Fibroblast of lung (primary cell): ENCODE data around the gene HEMK1. TPM values are rescaled to one million over a fixed set of nuclear protein-coding genes. Genes with fewer than 3 reads are reported as not detected.
A peak's percentile ranks its signal among the peaks of the same experiment; 100 is the strongest.

Experiments used
- DNase-seq, 2 donors: peaks; one replicate each; pipeline versions ENCODE4 v3.0.0 to v3.0.0-alpha.2; 2010; ENCODE audit warnings: low read depth in 2 of 2
- H2AFZ ChIP-seq: 2 replicates; pipeline ENCODE4 v1.5.1; 2012; ENCODE audit warnings: low read length, control low read depth, inconsistent platforms
- H3K27ac ChIP-seq: 2 replicates; pipeline ENCODE4 v1.5.1; 2011; ENCODE audit warnings: low read length, control low read depth; ENCODE audit not compliant: insufficient read depth
- H3K27me3 ChIP-seq: 2 replicates; pipeline ENCODE4 v1.5.1; 2011; ENCODE audit warnings: mild to moderate bottlenecking, low read length; ENCODE audit not compliant: control insufficient read depth, insufficient read depth
- H3K36me3 ChIP-seq: 2 replicates; pipeline ENCODE4 v1.5.1; 2011; ENCODE audit warnings: low read length; ENCODE audit not compliant: control insufficient read depth, insufficient read depth
- H3K4me1 ChIP-seq: 2 replicates; pipeline ENCODE4 v1.5.1; 2011; ENCODE audit warnings: low read length; ENCODE audit not compliant: control insufficient read depth, insufficient read depth; ENCODE audit errors: extremely low read depth
- H3K4me2 ChIP-seq: 2 replicates; pipeline ENCODE4 v1.5.1; 2011; ENCODE audit warnings: low read length, control low read depth; ENCODE audit not compliant: insufficient read depth; ENCODE audit errors: extremely low read depth
- H3K4me3 ChIP-seq, 4 experiments: fragments of 200-600 bp in 1 of 4; sonication (generic) in 1 of 4; replicated peaks in 1 of 4; 2 replicates each; pipeline ENCODE4 v1.5.1; 2011 to 2016; ENCODE audit warnings: low read length in 4 of 4, low read depth in 3 of 4, mild to moderate bottlenecking in 3 of 4, control low read depth in 2 of 4, inconsistent platforms in 1 of 4, mixed read lengths in 1 of 4; ENCODE audit not compliant: insufficient read depth in 1 of 4; ENCODE audit errors: control extremely low read depth in 1 of 4
- H3K79me2 ChIP-seq: 2 replicates; pipeline ENCODE4 v1.5.1; 2012; ENCODE audit warnings: mild to moderate bottlenecking, low read length, inconsistent platforms; ENCODE audit not compliant: control insufficient read depth, insufficient read depth
- H3K9ac ChIP-seq: 2 replicates; pipeline ENCODE4 v1.5.1; 2011; ENCODE audit warnings: mild to moderate bottlenecking, low read length, control low read depth; ENCODE audit not compliant: insufficient read depth
- H3K9me3 ChIP-seq: 2 replicates; pipeline ENCODE4 v1.5.1; 2012; ENCODE audit warnings: low read depth, low read length; ENCODE audit not compliant: control insufficient read depth, insufficient read depth
- H4K20me1 ChIP-seq: 2 replicates; pipeline ENCODE4 v1.5.1; 2011; ENCODE audit warnings: low read length; ENCODE audit not compliant: control insufficient read depth, insufficient read depth; ENCODE audit errors: extremely low read depth
- CTCF ChIP-seq, 2 donors: IDR thresholded peaks in 1 of 2; conservative IDR thresholded peaks in 1 of 2; 1 replicate in 1 of 2; 2 replicates in 1 of 2; pipeline ENCODE4 v1.5.1; 2011 to 2012; ENCODE audit warnings: low read length in 2 of 2, control low read depth in 1 of 2, inconsistent platforms in 1 of 2, low read depth in 1 of 2, mild to moderate bottlenecking in 1 of 2
- EZH2 ChIP-seq: IDR thresholded peaks from 2 replicates; pipeline ENCODE4 v1.5.1; 2012; ENCODE audit warnings: low read length, control low read depth, mild to moderate bottlenecking; ENCODE audit errors: missing control alignments
- polyA plus RNA-seq, 2 donors: library from polyadenylated mRNA; depleted of rRNA in 1 of 2; stranded (reverse) in 1 of 2; unstranded in 1 of 2; fragments of >200 nt; gene quantifications; 2 replicates each; pipeline ENCODE4 v1.2.1, GENCODE V29; 2011 to 2012; ENCODE audit warnings: missing spikeins in 1 of 2
- total RNA-seq: library from RNA; depleted of rRNA; stranded (reverse); fragments of >200 nt; gene quantifications from 2 replicates; pipeline ENCODE4 v1.2.1, GENCODE V29; 2014

HEMK1 gene
- total and polyA plus RNA-seq, 2 donors (not counting 1 experiment from before 2014, with no cell fraction given) = 8.4 to 12.7 TPM

GRCh38 chr3:50550079-50550736 lies 19.1 kb upstream of the HEMK1 start:
- H3K27me3 ChIP-seq = peaks cover 2% of the 10 kb centered on the region
- no peak overlapping the region for H3K27ac ChIP-seq
- H3K79me2 ChIP-seq = no peaks in the 10 kb centered on the region
- peak; percentile 55 to 81 for TF ChIP-seq CTCF (conservative IDR thresholded peaks at IDR 0.05 in 1 of 2, IDR thresholded peaks at IDR 0.05 in 1 of 2; ENCODE audit: low read depth in 1 of 2, low read length in 2 of 2)
- no peak for TF ChIP-seq EZH2
- H3K36me3 ChIP-seq = no peaks in the 10 kb centered on the region
- H3K4me3 ChIP-seq = no peak overlapping the region
- H3K4me2 ChIP-seq = no peak overlapping the region
- no peak overlapping the region for H3K9ac ChIP-seq
- H3K9me3 ChIP-seq = no peaks in the 10 kb centered on the region
- no peak overlapping the region for H2AFZ ChIP-seq
- H4K20me1 ChIP-seq = no peaks in the 10 kb centered on the region
- peak in 1 of 2 donors; percentile 33 for DNase-seq
- no peaks in the 10 kb centered on the region for H3K4me1 ChIP-seq

GRCh38 chr3:50551054-50551659 lies 18.2 kb upstream of the HEMK1 start:
- H3K4me2 ChIP-seq = no peak overlapping the region
- no peak for TF ChIP-seq CTCF (conservative IDR thresholded peaks at IDR 0.05 in 1 of 2, IDR thresholded peaks at IDR 0.05 in 1 of 2; ENCODE audit: low read depth in 1 of 2, low read length in 2 of 2)
- TF ChIP-seq EZH2 = no peak
- peaks cover 2% of the 10 kb centered on the region for H3K27me3 ChIP-seq
- no peak overlapping the region for H2AFZ ChIP-seq
- no peaks in the 10 kb centered on the region for H3K36me3 ChIP-seq
- H3K4me3 ChIP-seq = no peak overlapping the region
- no peaks in the 10 kb centered on the region for H3K4me1 ChIP-seq
- no peaks in the 10 kb centered on the region for H3K9me3 ChIP-seq
- no peaks in the 10 kb centered on the region for H3K79me2 ChIP-seq
- H4K20me1 ChIP-seq = no peaks in the 10 kb centered on the region
- DNase-seq = no peak
- no peak overlapping the region for H3K9ac ChIP-seq
- H3K27ac ChIP-seq = no peak overlapping the region

GRCh38 chr3:50551681-50552435 lies 17.5 kb upstream of the HEMK1 start:
- no peaks in the 10 kb centered on the region for H4K20me1 ChIP-seq
- no peak overlapping the region for H3K4me2 ChIP-seq
- H3K27ac ChIP-seq = no peak overlapping the region
- H3K36me3 ChIP-seq = no peaks in the 10 kb centered on the region
- H3K9me3 ChIP-seq = no peaks in the 10 kb centered on the region
- DNase-seq = no peak
- H2AFZ ChIP-seq = no peak overlapping the region
- TF ChIP-seq CTCF (conservative IDR thresholded peaks at IDR 0.05 in 1 of 2, IDR thresholded peaks at IDR 0.05 in 1 of 2; ENCODE audit: low read depth in 1 of 2, low read length in 2 of 2) = no peak
- no peak for TF ChIP-seq EZH2
- no peak overlapping the region for H3K9ac ChIP-seq
- H3K27me3 ChIP-seq = peaks cover 2% of the 10 kb centered on the region
- H3K79me2 ChIP-seq = no peaks in the 10 kb centered on the region
- no peak overlapping the region for H3K4me3 ChIP-seq
- no peaks in the 10 kb centered on the region for H3K4me1 ChIP-seq
